M059J (cell line): ENCODE data around the gene ADGRL1. TPM values are rescaled to one million over a fixed set of nuclear protein-coding genes. Genes with fewer than 3 reads are reported as not detected.
"Not testable (repeated sequence)": the region's sequence is repeated elsewhere in the genome, so short reads cannot be mapped to it uniquely, and the experiment has no call there.

Experiments
- DNase-seq: peaks from one replicate; pipeline ENCODE4 v3.0.0-alpha.2; 2012; ENCODE audit warnings: low read depth
- total RNA-seq: library from RNA; depleted of rRNA; stranded (reverse); fragments of >200 nt; shearing (Covaris generic); gene quantifications from 2 replicates; pipeline ENCODE4 v1.2.3, GENCODE V29; 2014; rRNA removed

ADGRL1 gene
- total RNA-seq: 2.4 and 4.8 TPM in 2 replicates

DNA sequence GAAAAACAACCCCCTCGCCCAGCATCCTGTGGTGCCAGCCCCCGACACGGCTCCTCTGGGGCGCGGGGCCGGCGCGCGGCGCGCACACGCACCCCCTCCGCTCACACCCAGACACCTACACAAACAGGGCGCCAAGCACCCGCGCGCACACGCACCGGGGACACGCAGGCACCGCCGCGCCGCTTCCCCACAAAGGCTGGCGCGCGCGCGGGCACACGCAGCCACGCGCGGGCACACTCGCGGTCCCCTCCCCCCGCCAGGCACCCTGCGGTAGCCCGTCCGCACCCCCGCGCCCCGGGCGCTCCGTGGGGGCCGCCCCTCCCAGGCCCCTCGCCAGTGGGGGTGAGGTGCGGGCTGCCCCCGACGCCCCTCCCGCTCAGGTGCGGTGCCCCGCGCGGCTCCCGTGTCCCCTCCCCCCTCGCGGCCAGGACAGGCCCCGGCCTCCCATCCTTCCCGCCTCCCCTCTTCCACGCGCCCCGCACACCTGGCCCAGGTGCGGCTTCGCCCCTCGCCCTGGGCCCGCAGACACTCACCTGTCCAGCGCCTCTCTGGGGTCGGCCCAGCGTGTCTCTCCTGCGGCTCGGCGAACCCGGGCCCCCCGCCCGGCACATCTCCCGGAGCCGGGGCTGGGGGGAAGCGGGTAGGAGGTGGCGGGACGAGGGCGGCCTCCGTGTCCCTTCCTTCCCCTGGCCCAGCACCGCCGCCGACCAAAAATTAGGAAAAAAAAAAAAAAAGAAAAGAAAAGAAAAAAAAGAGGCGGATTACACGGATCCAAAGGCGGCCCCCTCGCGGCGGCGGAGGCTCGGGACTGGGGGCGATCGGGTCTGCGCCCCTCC lies at the start of gene ADGRL1:
ADGRL1 (minus strand) TSS at position 718 of the 836 bp plus-strand sequence. CDS start 22,567 bp downstream, outside the sequence.
- not testable (repeated sequence) for DNase-seq

DNA sequence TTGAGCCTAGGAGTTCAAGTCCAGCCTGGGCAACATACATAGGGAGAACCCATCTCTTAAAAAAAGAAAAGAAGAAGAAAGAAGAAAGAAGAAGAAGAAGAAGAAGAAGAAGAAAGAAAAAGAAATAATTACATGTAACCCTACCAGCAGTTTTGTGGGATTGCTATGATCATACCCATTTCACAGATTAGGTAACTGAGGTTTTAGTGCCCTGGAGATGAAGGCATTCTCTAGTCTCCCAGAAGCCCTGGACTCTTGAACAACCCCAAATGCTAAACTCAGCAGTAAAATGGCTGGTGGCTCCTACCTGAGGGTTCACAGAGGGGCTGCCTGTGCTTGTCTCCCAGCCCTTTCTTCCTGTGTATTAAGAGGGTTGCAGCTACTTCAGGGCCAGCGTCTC lies 49.3 kb upstream of the ADGRL1 start:
- DNase-seq: not testable (repeated sequence)

DNA sequence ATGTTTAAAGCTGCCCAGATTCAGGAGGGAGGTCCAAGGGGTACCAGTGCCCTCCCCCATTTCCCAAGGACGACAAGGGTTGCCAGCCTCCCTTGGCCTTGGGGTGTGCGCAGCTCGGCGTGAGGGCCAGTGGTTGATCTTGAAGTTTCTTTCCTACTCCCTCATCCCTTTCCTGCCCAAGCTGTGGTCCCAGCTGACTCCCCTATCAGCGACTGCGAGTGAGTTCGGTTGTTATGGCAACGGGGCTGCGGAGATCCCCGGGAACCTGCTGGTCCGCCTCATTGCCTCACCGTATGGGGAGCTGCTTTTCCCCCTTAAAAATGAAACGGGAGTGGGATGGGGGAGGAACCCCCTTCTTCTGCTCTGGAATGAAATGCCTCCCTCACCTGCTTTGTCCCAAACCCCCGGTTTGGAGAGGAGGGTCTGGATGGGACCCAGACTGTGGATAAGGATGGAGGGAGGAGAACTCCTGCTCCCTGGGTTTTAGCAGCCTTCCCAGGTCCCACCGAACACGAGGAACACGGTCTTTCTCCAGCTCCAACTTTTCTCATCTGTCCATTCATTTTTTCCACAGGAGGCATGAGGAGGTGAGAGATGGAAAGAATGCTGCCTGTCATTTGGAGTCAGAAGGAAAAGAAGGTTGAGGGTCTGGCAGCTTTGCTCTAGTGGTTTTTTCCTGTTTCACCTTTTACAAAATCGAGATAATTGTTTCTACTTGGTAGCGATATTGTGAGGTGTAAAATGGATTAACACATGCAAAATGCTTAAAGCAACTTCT lies 48.0 kb upstream of the ADGRL1 start:
- DNase-seq: peak; percentile 25

DNA sequence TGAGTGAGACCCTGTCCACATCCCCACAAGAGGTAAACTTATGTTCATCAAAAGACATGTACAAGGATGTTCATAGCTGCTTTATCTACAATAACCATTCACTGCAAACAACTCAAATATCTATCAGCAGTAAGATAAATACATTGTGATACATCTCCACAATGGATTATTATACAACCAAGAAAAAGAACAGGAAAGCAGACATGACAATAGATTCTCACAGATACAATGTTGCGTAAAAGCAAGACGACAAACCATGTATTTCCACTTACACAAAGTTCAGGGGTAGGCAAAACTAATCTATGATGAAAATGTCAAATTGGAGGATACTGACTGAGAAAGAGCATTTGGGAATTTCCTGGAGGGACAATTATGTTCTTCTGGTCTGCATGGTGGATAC lies 46.2 kb upstream of the ADGRL1 start:
- not testable (repeated sequence) for DNase-seq

GRCh38 chr19:14250870-14251269 lies 44.9 kb upstream of the ADGRL1 start:
- DNase-seq: no peak

DNA sequence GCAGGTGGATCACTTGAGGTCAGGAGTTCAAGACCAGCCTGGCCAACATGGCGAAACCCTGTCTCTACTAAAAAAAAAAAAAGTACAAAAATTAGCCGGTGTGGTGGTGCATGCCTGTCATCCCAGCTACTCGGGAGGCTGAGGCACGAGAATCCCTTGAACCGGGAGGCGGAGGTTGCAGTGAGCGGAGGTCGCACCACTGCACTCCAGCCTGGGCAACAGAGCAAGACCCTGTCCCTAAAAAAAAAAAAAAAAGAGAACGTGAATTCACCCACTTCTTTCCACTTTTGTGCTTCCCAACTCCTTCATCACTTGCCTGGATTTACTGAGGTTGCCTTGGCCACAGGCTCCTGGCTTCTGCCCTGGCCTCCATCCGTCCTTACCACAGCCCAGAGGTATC lies 44.3 kb upstream of the ADGRL1 start:
- DNase-seq: not testable (repeated sequence)

- DNase-seq: not testable (repeated sequence)
These were observed 43.9 kb upstream of the ADGRL1 start for GRCh38 chr19:14249891-14250290.

GRCh38 chr19:14249012-14249754 lies 43.2 kb upstream of the ADGRL1 start:
- DNase-seq: peak; percentile 28

- peak; percentile 57 for DNase-seq
These were observed 42.6 kb upstream of the ADGRL1 start for GRCh38 chr19:14248578-14249011.

DNA sequence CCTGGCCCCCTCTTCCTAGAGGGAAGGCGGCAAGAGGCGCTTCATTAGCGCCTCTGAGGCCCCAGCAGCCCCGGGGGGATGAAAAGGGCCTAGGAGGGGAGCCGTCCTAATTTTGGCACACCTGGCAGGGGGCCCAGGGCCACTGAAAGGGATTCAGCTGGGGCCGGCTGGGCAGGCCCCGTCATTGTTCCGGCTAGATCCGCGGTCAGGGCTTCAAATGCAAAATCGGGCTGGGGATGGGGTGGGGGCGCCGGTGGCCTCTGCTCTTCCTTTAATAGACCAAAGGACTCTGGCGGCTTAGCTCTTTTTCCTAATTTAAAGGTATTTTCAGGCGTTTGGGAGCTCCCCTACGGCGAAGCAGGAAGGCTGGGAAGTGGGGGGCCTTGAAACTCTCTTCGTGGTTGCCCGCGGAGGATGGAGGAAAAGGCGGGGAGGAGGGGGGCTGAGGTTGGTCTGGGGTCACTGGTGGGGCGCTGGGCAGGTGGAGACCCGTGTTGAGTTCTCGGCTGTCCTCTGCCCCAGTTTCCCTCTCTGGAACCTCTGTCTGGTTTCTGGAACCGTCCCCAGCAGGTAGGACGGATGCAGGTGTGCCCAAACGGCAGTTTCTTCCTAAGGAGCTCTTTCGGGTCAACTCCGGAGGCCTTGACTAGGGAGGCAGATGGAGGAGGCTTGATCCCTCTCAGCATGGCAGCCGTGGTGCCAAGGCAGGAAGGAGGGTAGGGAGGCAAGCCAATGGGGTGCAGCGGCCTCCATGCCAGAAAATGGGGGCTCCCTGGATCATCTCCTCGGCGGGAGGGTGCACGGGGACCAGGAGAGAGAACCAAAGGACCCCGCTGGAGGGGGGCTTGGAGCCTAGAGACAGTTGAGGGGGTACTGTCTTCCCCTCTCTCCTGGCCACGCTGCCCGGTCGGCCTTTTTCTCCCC lies 41.8 kb upstream of the ADGRL1 start:
- DNase-seq: not testable (repeated sequence)

- not testable (repeated sequence) for DNase-seq
These were observed 41.2 kb upstream of the ADGRL1 start for GRCh38 chr19:14247205-14247547.

GRCh38 chr19:14244393-14244792 lies 38.4 kb upstream of the ADGRL1 start:
- not testable (repeated sequence) for DNase-seq

GRCh38 chr19:14243718-14244117 lies 37.7 kb upstream of the ADGRL1 start:
- not testable (repeated sequence) for DNase-seq

- no peak for DNase-seq
These were observed 31.3 kb upstream of the ADGRL1 start for GRCh38 chr19:14237014-14237941.

GRCh38 chr19:14232945-14233344 lies 27.0 kb upstream of the ADGRL1 start:
- DNase-seq: not testable (repeated sequence)

DNA sequence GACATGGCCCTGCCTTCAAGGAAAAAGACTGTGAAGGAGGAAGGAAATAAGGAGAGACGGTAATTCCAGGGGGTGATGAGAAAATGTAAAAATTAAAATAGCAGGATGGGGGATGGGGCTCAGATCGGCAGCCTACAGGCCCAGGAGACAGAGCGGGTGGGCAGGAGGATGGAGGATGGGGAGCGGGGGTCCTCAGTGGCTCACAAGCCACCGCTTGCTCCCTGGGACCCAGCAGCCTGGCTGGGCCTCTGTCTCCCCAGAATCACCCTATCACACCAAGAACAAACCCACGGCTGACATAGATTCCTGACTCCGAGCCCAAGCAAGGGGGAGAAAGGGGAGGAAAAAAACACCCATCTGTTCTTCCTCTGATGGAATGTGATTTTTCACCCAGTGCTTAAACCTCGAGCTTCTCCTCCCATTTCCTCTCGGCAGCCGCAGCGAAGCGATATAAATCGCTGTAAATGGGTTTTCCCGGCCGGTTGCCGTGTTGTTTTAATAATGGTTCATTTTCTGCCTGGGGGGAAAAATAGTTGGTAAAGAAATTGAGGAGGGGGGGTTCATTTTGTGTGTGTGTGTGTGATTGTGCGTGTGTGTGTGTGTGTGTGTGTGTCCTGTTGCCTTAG lies 22.6 kb upstream of the ADGRL1 start:
- DNase-seq: not testable (repeated sequence)

- DNase-seq: not testable (repeated sequence)
These were observed 20.5 kb upstream of the ADGRL1 start for GRCh38 chr19:14226498-14226897.

DNA sequence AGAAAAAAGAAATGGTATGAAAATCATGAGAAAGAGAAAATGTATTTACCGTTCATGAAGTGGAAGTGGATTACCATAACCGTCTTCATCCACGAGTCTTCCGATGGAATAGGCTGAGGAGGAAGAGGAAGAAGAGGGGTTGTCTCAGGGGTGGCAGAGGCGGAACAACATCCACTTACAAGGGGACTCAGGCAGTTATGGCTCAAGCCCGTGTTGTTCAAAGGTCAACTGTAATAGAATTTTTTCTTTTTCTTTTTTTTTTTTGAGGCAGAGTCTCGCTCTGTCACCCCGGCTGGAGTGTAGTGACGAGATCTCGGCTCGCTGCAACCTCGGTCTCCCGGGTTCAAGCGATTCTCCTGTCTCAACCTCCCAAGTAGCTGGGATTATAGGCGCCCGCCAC lies 16.9 kb upstream of the ADGRL1 start:
- DNase-seq: no peak

DNA sequence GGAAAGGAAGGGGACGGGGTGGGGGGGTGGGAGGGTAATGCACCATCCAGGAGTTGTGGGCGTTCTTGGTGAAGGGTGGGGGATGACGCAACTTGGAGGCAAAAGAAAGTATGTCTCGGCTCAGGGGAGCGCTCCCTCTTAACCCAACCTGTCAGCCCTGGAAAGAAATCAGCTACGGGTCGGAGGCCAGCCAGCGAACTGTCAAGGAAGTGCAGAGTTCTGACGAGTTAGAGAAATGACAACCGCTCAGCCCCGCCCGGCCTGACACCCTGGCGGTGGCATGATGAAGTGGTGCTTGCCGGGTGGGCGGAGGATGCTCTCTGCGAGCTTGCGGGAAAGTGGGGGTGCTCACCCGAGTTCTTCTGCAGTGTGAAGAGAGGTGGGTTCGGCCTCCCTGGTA lies 15.4 kb upstream of the ADGRL1 start:
- DNase-seq: peak; percentile 53
